HEK293T (cell line): ENCODE measurements around the gene GSTM1.

Experiments used
- CTCF ChIA-PET: fragments of 350-600 bp; formaldehyde crosslinking; extraction: SDS; loops from one replicate; lab custom pipeline; 2021; ENCODE audit warnings: antibody characterized with exemption, inconsistent platforms; lab: Yijun Ruan, JAX
- POLR2A ChIA-PET: fragments of 350-600 bp; formaldehyde crosslinking; extraction: SDS; loops from one replicate; lab custom pipeline; 2020; ENCODE audit warnings: antibody characterized with exemption, inconsistent platforms; lab: Yijun Ruan, JAX
- DNase-seq: peaks from one replicate; pipeline ENCODE4 v3.0.0; 2012; ENCODE audit warnings: mixed read lengths; ENCODE audit errors: extremely low spot score
- ARNT ChIP-seq: fragments of 450-650 bp; IDR thresholded peaks from 2 replicates; pipeline ENCODE4 v1.6.1; 2017; ENCODE audit warnings: mild to moderate bottlenecking
- BHLHE40 ChIP-seq: fragments of 450-650 bp; IDR thresholded peaks from 2 replicates; pipeline ENCODE4 v1.6.1; 2016; ENCODE audit warnings: mild to moderate bottlenecking, moderate library complexity, borderline replicate concordance
- CTBP1 ChIP-seq: fragments of 450-650 bp; IDR thresholded peaks from 2 replicates; pipeline ENCODE4 v1.6.1; 2016; ENCODE audit warnings: borderline replicate concordance
- ELF4 ChIP-seq: fragments of 450-650 bp; IDR thresholded peaks from 2 replicates; pipeline ENCODE4 v1.6.1; 2017; ENCODE audit warnings: antibody characterized with exemption
- FOXA1 ChIP-seq: fragments of 450-650 bp; IDR thresholded peaks from 2 replicates; pipeline ENCODE4 v1.6.1; 2016; ENCODE audit warnings: mild to moderate bottlenecking
- FOXK2 ChIP-seq: fragments of 450-650 bp; IDR thresholded peaks from 2 replicates; pipeline ENCODE4 v1.6.1; 2016; ENCODE audit warnings: mild to moderate bottlenecking
- FOXM1 ChIP-seq: fragments of 450-650 bp; IDR thresholded peaks from 2 replicates; pipeline ENCODE4 v1.6.1; 2017; ENCODE audit warnings: mild to moderate bottlenecking, borderline replicate concordance
- HDGF ChIP-seq: fragments of 450-650 bp; IDR thresholded peaks from 2 replicates; pipeline ENCODE4 v1.6.1; 2017; ENCODE audit warnings: antibody characterized with exemption, borderline replicate concordance
- L3MBTL2 ChIP-seq: fragments of 450-650 bp; conservative IDR thresholded peaks from 2 replicates; pipeline ENCODE4 v1.6.1; 2016; ENCODE audit warnings: mild to moderate bottlenecking
- LEF1 ChIP-seq: fragments of 450-650 bp; IDR thresholded peaks from 2 replicates; pipeline ENCODE4 v1.6.1; 2017; ENCODE audit warnings: mild to moderate bottlenecking, borderline replicate concordance
- NFRKB ChIP-seq: fragments of 450-650 bp; IDR thresholded peaks from 2 replicates; pipeline ENCODE4 v1.6.1; 2016; ENCODE audit warnings: mild to moderate bottlenecking, moderate library complexity
- PKNOX1 ChIP-seq: fragments of 450-650 bp; IDR thresholded peaks from 2 replicates; pipeline ENCODE4 v1.6.1; 2016
- SP1 ChIP-seq: fragments of 450-650 bp; IDR thresholded peaks from 2 replicates; pipeline ENCODE4 v1.6.1; 2017
- SUZ12 ChIP-seq: fragments of 450-650 bp; IDR thresholded peaks from 2 replicates; pipeline ENCODE4 v1.6.1; 2016; ENCODE audit warnings: mild to moderate bottlenecking
- TARDBP ChIP-seq: fragments of 450-650 bp; IDR thresholded peaks from 2 replicates; pipeline ENCODE4 v1.6.1; 2016
- ZNF384 ChIP-seq: fragments of 450-650 bp; IDR thresholded peaks from 2 replicates; pipeline ENCODE4 v1.6.1; 2016

The GSTM1 gene

DNA sequence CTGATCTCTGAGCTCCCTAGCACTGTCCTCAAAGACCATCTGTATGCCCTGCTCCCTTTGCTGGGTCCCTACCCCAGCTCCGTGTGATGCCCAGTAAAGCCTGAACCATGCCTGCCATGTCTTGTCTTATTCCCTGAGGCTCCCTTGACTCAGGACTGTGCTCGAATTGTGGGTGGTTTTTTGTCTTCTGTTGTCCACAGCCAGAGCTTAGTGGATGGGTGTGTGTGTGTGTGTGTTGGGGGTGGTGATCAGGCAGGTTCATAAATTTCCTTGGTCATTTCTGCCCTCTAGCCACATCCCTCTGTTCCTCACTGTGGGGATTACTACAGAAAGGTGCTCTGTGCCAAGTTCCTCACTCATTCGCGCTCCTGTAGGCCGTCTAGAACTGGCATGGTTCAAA is 30.1 kb downstream of the GSTM1 start:
- POLR2A ChIA-PET, result interaction anchor here (1.1 kb wide), 1 partner anchor 16 kb away, joined by 3 read pairs; no protein-coding TSS in a partner anchor
- no peak for TF ChIP-seq PKNOX1
- TF ChIP-seq FOXK2, result no peak
- TF ChIP-seq TARDBP, result no peak
- TF ChIP-seq ELF4, result no peak
- TF ChIP-seq SP1, result no peak
- no peak for TF ChIP-seq BHLHE40
- TF ChIP-seq LEF1, result no peak
- TF ChIP-seq SUZ12, result no peak
- TF ChIP-seq FOXA1, result no peak
- no peak for TF ChIP-seq ZNF384
- TF ChIP-seq ARNT, result no peak
- TF ChIP-seq NFRKB, result no peak
- no peak for TF ChIP-seq CTBP1
- TF ChIP-seq HDGF, result no peak
- TF ChIP-seq L3MBTL2, result no peak
- DNase-seq, result no peak
- CTCF ChIA-PET, result interaction anchor here (0.6 to 1.0 kb wide), 6 partner anchors 47 to 163 kb away, joined by 3 to 8 read pairs (median 3); no protein-coding TSS in a partner anchor

- ChIA-PET CTCF (interaction anchor here (0.7 to 1.0 kb wide), 3 partner anchors 48 to 56 kb away, joined by 3 to 4 read pairs (median 3); no protein-coding TSS in a partner anchor), POLR2A (no interaction called here)
- no peak for DNase-seq
- no peak for TF ChIP-seq BHLHE40
- TF ChIP-seq PKNOX1, result no peak
- TF ChIP-seq ZNF384, result no peak
- no peak for TF ChIP-seq ARNT
Observed at GRCh38 chr1:109718495-109718894, 30.9 kb downstream of the GSTM1 start.

DNA sequence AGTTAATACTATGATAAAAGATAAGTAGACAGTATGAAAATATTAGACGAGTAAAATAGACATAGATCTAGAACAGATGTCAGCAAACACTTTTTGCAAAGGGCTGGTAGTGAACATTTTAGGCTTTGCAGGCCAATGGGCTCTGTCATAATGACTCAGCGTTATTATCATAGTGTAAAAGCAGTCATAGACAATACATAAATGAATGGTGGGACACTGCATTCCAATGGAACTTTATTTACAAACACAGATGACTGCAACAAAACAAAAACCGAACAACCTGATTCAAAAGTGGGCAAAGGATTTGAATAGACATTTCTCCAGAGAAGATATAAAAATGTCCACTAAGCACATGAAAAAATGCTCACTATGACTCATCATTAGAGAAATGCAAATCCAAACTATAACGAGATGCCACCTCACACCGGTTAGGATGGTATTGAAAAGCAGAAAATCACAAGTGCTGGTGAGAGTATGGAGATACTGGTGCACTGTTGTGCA is 31.8 kb downstream of the GSTM1 start:
- CTCF ChIA-PET, result no interaction called here
- no peak for DNase-seq
- no peak for TF ChIP-seq ARNT
- no peak for TF ChIP-seq FOXA1
- TF ChIP-seq BHLHE40, result no peak
- no peak for TF ChIP-seq ELF4
- no peak for TF ChIP-seq SP1
- TF ChIP-seq CTBP1, result no peak
- no peak for TF ChIP-seq FOXM1
- TF ChIP-seq PKNOX1, result no peak
- TF ChIP-seq HDGF, result no peak
- no peak for TF ChIP-seq NFRKB
- TF ChIP-seq TARDBP, result no peak
- TF ChIP-seq ZNF384, result no peak
- no peak for TF ChIP-seq L3MBTL2
- no peak for TF ChIP-seq SUZ12
- no peak for TF ChIP-seq LEF1
- TF ChIP-seq FOXK2, result no peak
- POLR2A ChIA-PET, result no interaction called here

GRCh38 chr1:109721042-109721441 is 33.4 kb downstream of the GSTM1 start:
- ChIA-PET CTCF (interaction anchor here (1.4 kb wide), 1 partner anchor 56 kb away, joined by 4 read pairs; no protein-coding TSS in a partner anchor), POLR2A (no interaction called here)
- DNase-seq, result no peak
- TF ChIP-seq FOXK2 (no peak), PKNOX1 (no peak), BHLHE40 (no peak)

GRCh38 chr1:109721971-109722370 is 34.4 kb downstream of the GSTM1 start:
- ChIA-PET CTCF (interaction anchor here (1.4 kb wide), 1 partner anchor 55 kb away, joined by 4 read pairs; no protein-coding TSS in a partner anchor), POLR2A (no interaction called here)
- no peak for DNase-seq
- TF ChIP-seq ZNF384, result no peak
- no peak for TF ChIP-seq LEF1
- TF ChIP-seq ELF4, result no peak
- no peak for TF ChIP-seq BHLHE40

- ChIA-PET POLR2A (no interaction called here), CTCF (no interaction called here)
- no peak for DNase-seq
- no peak for TF ChIP-seq NFRKB
- no peak for TF ChIP-seq SP1
- TF ChIP-seq BHLHE40, result no peak
- no peak for TF ChIP-seq SUZ12
- no peak for TF ChIP-seq ZNF384
- no peak for TF ChIP-seq TARDBP
- TF ChIP-seq ELF4, result no peak
- no peak for TF ChIP-seq LEF1
- no peak for TF ChIP-seq HDGF
- TF ChIP-seq FOXM1, result no peak
- TF ChIP-seq L3MBTL2, result no peak
- TF ChIP-seq PKNOX1, result no peak
Observed at GRCh38 chr1:109722908-109723691, 35.5 kb downstream of the GSTM1 start.
